Pancreas (tissue), 10 donors: Measurements from ENCODE around the gene ZNF740. TPM values are rescaled to one million over a fixed set of nuclear protein-coding genes. Genes with fewer than 3 reads are reported as not detected.

Experiments
- ATAC-seq, 4 donors: fragments of 200-7000 bp; cut with Tn5 transposase; one replicate each; pipeline versions ENCODE4 v1.8.0 to v1.9.1; 2020; ENCODE audit warnings: mild to moderate bottlenecking in 4 of 4, moderate library complexity in 4 of 4
- DNase-seq, 6 donors: peaks; one replicate each; pipeline ENCODE4 v3.0.0-alpha.2; 2020
- FAIRE-seq: peaks from 2 replicates; lab custom pipeline; 2012; peaks lifted over from hg19 to GRCh38; lab: Jason Lieb, UNC
- H3K27ac ChIP-seq, 4 donors: fragments of 200-600 bp; sonication (generic); 1 replicate in 3 of 4; 2 replicates in 1 of 4; pipeline versions ENCODE4 v1.5.0 to v1.8.0; 2020
- H3K27me3 ChIP-seq, 4 donors: fragments of 200-600 bp; one replicate each; pipeline ENCODE4 v1.8.0; 2021
- H3K36me3 ChIP-seq, 3 donors: fragments of 200-600 bp; sonication (generic) in 1 of 3; one replicate each; pipeline versions ENCODE4 v1.5.0 to v1.8.0; 2020 to 2021
- H3K4me1 ChIP-seq, 3 donors: fragments of 200-600 bp; one replicate each; pipeline ENCODE4 v1.8.0; 2021
- H3K4me3 ChIP-seq, 4 donors: fragments of 200-600 bp; sonication (generic) in 2 of 4; one replicate each; pipeline versions ENCODE4 v1.5.0 to v1.8.0; 2020 to 2021
- H3K9me3 ChIP-seq, 4 donors: fragments of 200-600 bp; one replicate each; pipeline ENCODE4 v1.8.0; 2021
- CTCF ChIP-seq, 4 donors: fragments of 200-600 bp; sonication (generic) in 3 of 4; IDR thresholded peaks; one replicate each; pipeline versions ENCODE4 v1.5.0 to v1.8.0; 2021; ENCODE audit warnings: antibody characterized with exemption in 4 of 4
- WGBS, 2 donors: extraction: QIAGEN DNeasy Blood & Tissue Kit; methylation state at CpG; one replicate each; pipeline ENCODE4 v1.1.7; 2013; 5-methylcytosine and 5-hydroxymethylcytosine counted together
- intact Hi-C, 3 donors: fragments of 100-400 bp; cut with DNase I; formaldehyde crosslinking; loops; one replicate each; pipeline versions ENCODE4 v1.11.1 to v1.14.2; 2022
- polyA plus RNA-seq, 2 donors: library from polyadenylated mRNA; stranded (reverse); fragments of 200-250 nt; gene quantifications; one replicate each; pipeline ENCODE4 v1.2.3, GENCODE V29; 2013
- total RNA-seq, 6 donors: library from RNA; stranded (reverse); fragmentation: NEBNext Ultra II Directional in 4 of 6; extraction: Animal tissue kit (Norgen Biotek cat#: 25700) in 4 of 6; gene quantifications; one replicate each; pipeline versions ENCODE4 v1.2.1 to v1.2.4, GENCODE V29; 2021 to 2023
- donor health status: healthy with polysubstance abuse.
- donor health status: DM: no; HTN: no; CAD: no; lungs with moderate emphysema.
- donor health status: DM: no; HTN: no; CAD: no.
- donor health status: control.
- donor health status: control.
- donor health status: Bipolar disorder and iron deficiency.
- donor health status: DM: yes; HTN: yes; CAD: no.
- donor health status: DM: no; HTN: no; CAD: no.
- donor health status: DM: no; HTN: no; CAD: no.
- donor health status: DM: yes; HTN: yes; CAD: no.

Gene ZNF740
- total and polyA plus RNA-seq, 8 donors, result 5.2 to 33.1 (median 17.8) TPM

GRCh38 chr12:53217931-53218307 lies 37.4 kb downstream of the ZNF740 start:
- no peaks in the 10 kb centered on the region for H3K9me3 ChIP-seq
- H3K27me3 ChIP-seq, result no peaks in the 10 kb centered on the region
- no peak overlapping the region for H3K27ac ChIP-seq
- no peak for TF ChIP-seq CTCF (IDR thresholded peaks at IDR 0.05)
- H3K4me1 ChIP-seq, result peaks cover 0 to 13% (median 5%) of the 10 kb centered on the region in 3 donors
- FAIRE-seq (no peak), ATAC-seq (no peak), DNase-seq (no peak)
- intact Hi-C loops, result loop anchor here (5.0 to 10.0 kb wide), 2 partner anchors 34 to 67 kb away; a partner anchor contains a TSS
- 50 to 64% methylated on average over 3 of the region's 3 CpGs for WGBS, 2 donors
- peaks cover 0 to 4% (median 0%) of the 10 kb centered on the region in 3 donors for H3K36me3 ChIP-seq
- H3K4me3 ChIP-seq, result no peak overlapping the region

- Histone ChIP-seq H3K9me3 (no peaks in the 10 kb centered on the region), H3K36me3 (peaks cover 0 to 4% (median 0%) of the 10 kb centered on the region in 3 donors), H3K4me1 (peaks cover 0 to 17% (median 5%) of the 10 kb centered on the region in 3 donors), H3K27ac (peak overlapping the region in 1 of 4 donors; percentile 98), H3K27me3 (no peaks in the 10 kb centered on the region), H3K4me3 (peak overlapping the region in 3 of 4 donors; percentile 49 to 66 (median 60))
- no peak for ATAC-seq
- no peak for FAIRE-seq
- intact Hi-C loops, result loop anchor here (5.0 to 10.0 kb wide), 2 partner anchors 34 to 66 kb away; a partner anchor contains a TSS
- peak in 1 of 6 donors; percentile 33 for DNase-seq
- no peak for TF ChIP-seq CTCF (IDR thresholded peaks at IDR 0.05)
- 73 to 74% methylated on average over 30 of the region's 30 CpGs for WGBS, 2 donors
Measured at GRCh38 chr12:53218551-53219291, 38.2 kb downstream of the ZNF740 start.

- Histone ChIP-seq H3K9me3 (no peaks in the 10 kb centered on the region), H3K27me3 (no peaks in the 10 kb centered on the region), H3K27ac (peak overlapping the region in 3 of 4 donors; percentile 33 to 98 (median 97)), H3K4me3 (peak overlapping the region; percentile 42 to 66 (median 54)), H3K36me3 (peaks cover 0 to 4% (median 0%) of the 10 kb centered on the region in 3 donors), H3K4me1 (peaks cover 0 to 21% (median 5%) of the 10 kb centered on the region in 3 donors)
- intact Hi-C loops, result loop anchor here (5.0 to 10.0 kb wide), 2 partner anchors 33 to 65 kb away; a partner anchor contains a TSS
- WGBS, 2 donors, result 18 to 20% methylated on average over 27 of the region's 27 CpGs
- DNase-seq, result peak in 1 of 6 donors; percentile 41
- no peak for TF ChIP-seq CTCF (IDR thresholded peaks at IDR 0.05)
- ATAC-seq, result peak in 1 of 4 donors; percentile 2
- no peak for FAIRE-seq
Measured at GRCh38 chr12:53219292-53219955, 38.9 kb downstream of the ZNF740 start.

GRCh38 chr12:53219956-53220693 lies 39.6 kb downstream of the ZNF740 start:
- Histone ChIP-seq H3K9me3 (no peaks in the 10 kb centered on the region), H3K4me3 (peak overlapping the region; percentile 42 to 66 (median 54)), H3K27ac (peak overlapping the region; percentile 97 to 98 (median 97)), H3K4me1 (peaks cover 0 to 21% (median 5%) of the 10 kb centered on the region in 3 donors), H3K36me3 (peaks cover 0 to under 1% (median 0%) of the 10 kb centered on the region in 3 donors), H3K27me3 (no peaks in the 10 kb centered on the region)
- no peak for TF ChIP-seq CTCF (IDR thresholded peaks at IDR 0.05)
- intact Hi-C loops, result loop anchor here (5.0 to 10.0 kb wide), 2 partner anchors 32 to 65 kb away; a partner anchor contains a TSS
- ATAC-seq, result peak; percentile 12 to 34 (median 31)
- 0 to 1% methylated on average over 51 to 53 of the region's 53 CpGs for WGBS, 2 donors
- peak in 5 of 6 donors; percentile 44 to 75 (median 50) for DNase-seq
- FAIRE-seq, result no peak
